ENCODE measurements around the gene SNAP25.

SNAP25 gene

GRCh38 chr20:10300582-10301446, 82.2 kb downstream of the SNAP25 start:
- ATAC-seq (no peak), DNase-seq (no peak)
- Mint-ChIP-seq H3K9me3 (peaks cover 0 to 8% of the 10 kb centered on the region in 2 donors), H3K27ac (no peak overlapping the region), H3K27me3 (no peaks in the 10 kb centered on the region), H3K4me3 (no peak overlapping the region), H3K4me1 (no peaks in the 10 kb centered on the region)

- H3K27ac Mint-ChIP-seq = no peak overlapping the region
- H3K9me3 Mint-ChIP-seq = peaks cover 5 to 12% of the 10 kb centered on the region in 2 donors
- DNase-seq (no peak), ATAC-seq (no peak)
- no peaks in the 10 kb centered on the region for H3K4me1 Mint-ChIP-seq
- peaks cover 15% of the 10 kb centered on the region for H3K27me3 Mint-ChIP-seq
- H3K4me3 Mint-ChIP-seq = no peak overlapping the region
These were observed 85.2 kb downstream of the SNAP25 start for GRCh38 chr20:10303852-10304251.

GRCh38 chr20:10304471-10305046, 85.9 kb downstream of the SNAP25 start:
- no peak for DNase-seq
- peaks cover 22% of the 10 kb centered on the region for H3K27me3 Mint-ChIP-seq
- no peaks in the 10 kb centered on the region for H3K4me1 Mint-ChIP-seq
- ATAC-seq = no peak
- no peak overlapping the region for H3K27ac Mint-ChIP-seq
- peaks cover 7 to 10% of the 10 kb centered on the region in 2 donors for H3K9me3 Mint-ChIP-seq
- no peak overlapping the region for H3K4me3 Mint-ChIP-seq

- no peak overlapping the region for H3K27ac Mint-ChIP-seq
- peaks cover 33% of the 10 kb centered on the region for H3K27me3 Mint-ChIP-seq
- no peak for DNase-seq
- no peak overlapping the region for H3K4me3 Mint-ChIP-seq
- peaks cover 6 to 7% of the 10 kb centered on the region in 2 donors for H3K9me3 Mint-ChIP-seq
- H3K4me1 Mint-ChIP-seq = no peaks in the 10 kb centered on the region
- ATAC-seq = no peak
These were observed 88.1 kb downstream of the SNAP25 start for GRCh38 chr20:10306440-10307358.

GRCh38 chr20:10307359-10307735, 88.7 kb downstream of the SNAP25 start:
- DNase-seq (no peak), ATAC-seq (no peak)
- H3K4me1 Mint-ChIP-seq = no peaks in the 10 kb centered on the region
- no peak overlapping the region for H3K27ac Mint-ChIP-seq
- peaks cover 36% of the 10 kb centered on the region for H3K27me3 Mint-ChIP-seq
- no peak overlapping the region for H3K4me3 Mint-ChIP-seq
- H3K9me3 Mint-ChIP-seq = peaks cover 6 to 7% of the 10 kb centered on the region in 2 donors

GRCh38 chr20:10308652-10309051, 90.0 kb downstream of the SNAP25 start:
- H3K27ac Mint-ChIP-seq = no peak overlapping the region
- H3K9me3 Mint-ChIP-seq = peaks cover 6 to 7% of the 10 kb centered on the region in 2 donors
- DNase-seq = no peak
- no peak overlapping the region for H3K4me3 Mint-ChIP-seq
- no peaks in the 10 kb centered on the region for H3K4me1 Mint-ChIP-seq
- peaks cover 36% of the 10 kb centered on the region for H3K27me3 Mint-ChIP-seq
- no peak for ATAC-seq

- Mint-ChIP-seq H3K4me1 (no peaks in the 10 kb centered on the region), H3K9me3 (peaks cover 6 to 7% of the 10 kb centered on the region in 2 donors), H3K27me3 (peaks cover 36% of the 10 kb centered on the region), H3K4me3 (no peak overlapping the region), H3K27ac (no peak overlapping the region)
- DNase-seq = no peak
- no peak for ATAC-seq
These were observed 90.7 kb downstream of the SNAP25 start for GRCh38 chr20:10309326-10309725.

- ATAC-seq (no peak), DNase-seq (no peak)
- Mint-ChIP-seq H3K27me3 (peaks cover 36% of the 10 kb centered on the region), H3K4me1 (no peaks in the 10 kb centered on the region), H3K4me3 (no peak overlapping the region), H3K9me3 (peaks cover 7 to 11% of the 10 kb centered on the region in 2 donors), H3K27ac (no peak overlapping the region)
These were observed 93.5 kb downstream of the SNAP25 start for GRCh38 chr20:10312111-10312510.

- H3K27me3 Mint-ChIP-seq = peaks cover 36% of the 10 kb centered on the region
- H3K9me3 Mint-ChIP-seq = peaks cover 7 to 11% of the 10 kb centered on the region in 2 donors
- no peak overlapping the region for H3K4me3 Mint-ChIP-seq
- H3K27ac Mint-ChIP-seq = no peak overlapping the region
- ATAC-seq (no peak), DNase-seq (no peak)
- H3K4me1 Mint-ChIP-seq = no peaks in the 10 kb centered on the region
These were observed 94.6 kb downstream of the SNAP25 start for GRCh38 chr20:10313215-10313614.

GRCh38 chr20:10313701-10314100, 95.1 kb downstream of the SNAP25 start:
- Mint-ChIP-seq H3K9me3 (peaks cover 4 to 8% of the 10 kb centered on the region in 2 donors), H3K4me3 (no peak overlapping the region), H3K27me3 (peaks cover 31% of the 10 kb centered on the region), H3K27ac (no peak overlapping the region), H3K4me1 (no peaks in the 10 kb centered on the region)
- DNase-seq (no peak), ATAC-seq (no peak)

- H3K27ac Mint-ChIP-seq = no peak overlapping the region
- DNase-seq = no peak
- no peak for ATAC-seq
- no peaks in the 10 kb centered on the region for H3K4me1 Mint-ChIP-seq
- H3K27me3 Mint-ChIP-seq = peaks cover 26% of the 10 kb centered on the region
- no peak overlapping the region for H3K4me3 Mint-ChIP-seq
- H3K9me3 Mint-ChIP-seq = peaks cover 0 to 5% of the 10 kb centered on the region in 2 donors
These were observed 95.6 kb downstream of the SNAP25 start for GRCh38 chr20:10314198-10314597.

- no peak overlapping the region for H3K4me3 Mint-ChIP-seq
- H3K27ac Mint-ChIP-seq = no peak overlapping the region
- H3K9me3 Mint-ChIP-seq = peaks cover 5 to 8% of the 10 kb centered on the region in 2 donors
- ATAC-seq (no peak), DNase-seq (no peak)
- no peaks in the 10 kb centered on the region for H3K4me1 Mint-ChIP-seq
- peaks cover 24% of the 10 kb centered on the region for H3K27me3 Mint-ChIP-seq
These were observed 96.5 kb downstream of the SNAP25 start for GRCh38 chr20:10315138-10315537.

GRCh38 chr20:10316582-10316981, 98.0 kb downstream of the SNAP25 start:
- no peak overlapping the region for H3K4me3 Mint-ChIP-seq
- DNase-seq (no peak), ATAC-seq (no peak)
- H3K27ac Mint-ChIP-seq = no peak overlapping the region
- H3K27me3 Mint-ChIP-seq = peaks cover 26% of the 10 kb centered on the region
- H3K4me1 Mint-ChIP-seq = no peaks in the 10 kb centered on the region
- H3K9me3 Mint-ChIP-seq = peaks cover 7 to 9% of the 10 kb centered on the region in 2 donors

- H3K9me3 Mint-ChIP-seq = peaks cover 7 to 9% of the 10 kb centered on the region in 2 donors
- peaks cover 40% of the 10 kb centered on the region for H3K27me3 Mint-ChIP-seq
- H3K4me1 Mint-ChIP-seq = no peaks in the 10 kb centered on the region
- no peak overlapping the region for H3K4me3 Mint-ChIP-seq
- no peak overlapping the region for H3K27ac Mint-ChIP-seq
- DNase-seq = no peak
- ATAC-seq = no peak
These were observed 99.8 kb downstream of the SNAP25 start for GRCh38 chr20:10318291-10319024.

- no peak for ATAC-seq
- Mint-ChIP-seq H3K4me3 (no peak overlapping the region), H3K4me1 (no peaks in the 10 kb centered on the region), H3K27me3 (peaks cover 44% of the 10 kb centered on the region), H3K9me3 (peaks cover 7 to 9% of the 10 kb centered on the region in 2 donors), H3K27ac (no peak overlapping the region)
- DNase-seq = no peak
These were observed 101.2 kb downstream of the SNAP25 start for GRCh38 chr20:10319855-10320254.
